ENCODE results near the gene HOXD3.

HOXD3 gene

GRCh38 chr2:176162911-176163671, 6.0 kb downstream of the HOXD3 start:
- no peak for DNase-seq (ENCODE audit: low spot score)

GRCh38 chr2:176163672-176164056, 6.6 kb downstream of the HOXD3 start:
- DNase-seq (ENCODE audit: low spot score), result no peak

GRCh38 chr2:176164201-176164600, 7.1 kb downstream of the HOXD3 start:
- DNase-seq (ENCODE audit: low spot score), result no peak

- DNase-seq (ENCODE audit: low spot score), result no peak
These were observed 7.7 kb downstream of the HOXD3 start for GRCh38 chr2:176164611-176165369.

DNA sequence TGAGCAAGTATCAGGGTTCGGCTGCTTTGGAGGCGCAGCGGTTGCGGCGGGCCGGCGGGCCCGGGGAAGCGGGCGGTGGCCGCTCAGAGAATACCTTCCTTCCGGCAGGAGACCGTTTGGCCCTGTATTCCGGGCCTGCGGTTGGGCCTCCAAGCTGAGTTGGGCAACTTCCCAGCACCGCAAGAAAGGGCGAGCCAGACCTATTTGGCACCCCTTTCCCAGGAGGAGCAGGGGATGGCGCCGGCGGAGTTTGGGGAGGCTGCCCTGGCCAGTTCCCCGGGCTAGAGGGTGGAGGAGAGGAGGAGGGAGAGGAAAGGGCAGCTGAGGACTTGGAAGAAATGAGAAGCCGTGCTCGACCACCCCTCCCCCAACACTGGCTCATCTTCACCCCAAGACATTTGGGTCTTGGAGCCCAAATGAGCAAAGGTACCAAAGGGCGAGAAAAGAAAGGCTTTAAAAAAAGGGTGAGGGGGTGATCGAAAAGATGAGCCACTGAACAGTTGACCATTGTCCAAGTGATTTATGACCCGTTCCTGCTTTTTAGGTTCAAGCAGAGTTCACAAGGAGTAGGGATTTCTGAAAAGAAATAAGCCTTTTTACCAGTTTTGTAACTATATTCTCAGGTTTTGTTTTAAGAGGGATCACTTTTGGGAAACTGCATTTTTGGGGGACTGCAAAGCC, 8.4 kb downstream of the HOXD3 start:
- DNase-seq (ENCODE audit: low spot score), result no peak

DNA sequence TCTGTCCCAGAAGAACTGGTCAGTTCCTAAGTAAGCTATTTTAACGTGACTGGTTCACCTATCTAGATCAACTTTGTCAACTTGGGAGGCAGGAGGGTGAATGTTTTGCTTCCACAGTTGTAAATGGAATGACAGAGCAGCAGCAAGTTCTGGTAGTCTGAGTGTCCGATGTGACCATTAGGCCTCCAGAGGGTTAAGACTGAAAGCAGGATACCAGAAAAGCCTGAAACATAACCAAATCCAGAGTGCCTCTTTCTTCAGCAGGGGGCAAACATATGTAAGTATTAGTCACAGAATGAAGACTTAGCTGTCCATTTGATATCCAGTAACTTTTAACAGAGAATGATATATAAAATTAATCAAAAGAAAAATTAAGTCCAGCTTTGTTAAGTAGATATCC, 9.2 kb downstream of the HOXD3 start:
- no peak for DNase-seq (ENCODE audit: low spot score)

GRCh38 chr2:176167398-176167797, 10.3 kb downstream of the HOXD3 start:
- DNase-seq (ENCODE audit: low spot score), result no peak

GRCh38 chr2:176169181-176169580, 12.1 kb downstream of the HOXD3 start:
- DNase-seq (ENCODE audit: low spot score), result no peak

DNA sequence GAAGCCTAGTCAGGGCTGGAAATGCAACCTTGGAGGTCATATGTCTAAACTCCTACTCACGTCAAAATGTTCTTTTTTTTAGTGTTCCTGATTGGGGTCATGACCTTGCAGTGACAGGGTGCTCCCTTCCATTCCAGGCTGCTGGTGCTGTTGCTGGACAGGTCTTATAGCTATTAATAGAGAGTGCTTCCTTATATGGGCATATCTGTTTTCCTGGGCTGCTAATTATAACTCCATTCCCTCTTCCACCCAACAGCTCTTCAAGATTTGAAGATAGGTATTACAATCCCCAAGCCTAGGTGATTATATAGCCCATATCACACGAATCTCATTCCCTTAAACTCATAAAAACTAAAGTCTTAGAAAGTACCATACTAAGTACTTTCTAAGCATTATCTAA, 12.6 kb downstream of the HOXD3 start:
- no peak for DNase-seq (ENCODE audit: low spot score)

GRCh38 chr2:176170602-176171305, 13.6 kb downstream of the HOXD3 start:
- DNase-seq (ENCODE audit: low spot score), result no peak

GRCh38 chr2:176171351-176172006, 14.4 kb downstream of the HOXD3 start:
- no peak for DNase-seq (ENCODE audit: low spot score)

DNA sequence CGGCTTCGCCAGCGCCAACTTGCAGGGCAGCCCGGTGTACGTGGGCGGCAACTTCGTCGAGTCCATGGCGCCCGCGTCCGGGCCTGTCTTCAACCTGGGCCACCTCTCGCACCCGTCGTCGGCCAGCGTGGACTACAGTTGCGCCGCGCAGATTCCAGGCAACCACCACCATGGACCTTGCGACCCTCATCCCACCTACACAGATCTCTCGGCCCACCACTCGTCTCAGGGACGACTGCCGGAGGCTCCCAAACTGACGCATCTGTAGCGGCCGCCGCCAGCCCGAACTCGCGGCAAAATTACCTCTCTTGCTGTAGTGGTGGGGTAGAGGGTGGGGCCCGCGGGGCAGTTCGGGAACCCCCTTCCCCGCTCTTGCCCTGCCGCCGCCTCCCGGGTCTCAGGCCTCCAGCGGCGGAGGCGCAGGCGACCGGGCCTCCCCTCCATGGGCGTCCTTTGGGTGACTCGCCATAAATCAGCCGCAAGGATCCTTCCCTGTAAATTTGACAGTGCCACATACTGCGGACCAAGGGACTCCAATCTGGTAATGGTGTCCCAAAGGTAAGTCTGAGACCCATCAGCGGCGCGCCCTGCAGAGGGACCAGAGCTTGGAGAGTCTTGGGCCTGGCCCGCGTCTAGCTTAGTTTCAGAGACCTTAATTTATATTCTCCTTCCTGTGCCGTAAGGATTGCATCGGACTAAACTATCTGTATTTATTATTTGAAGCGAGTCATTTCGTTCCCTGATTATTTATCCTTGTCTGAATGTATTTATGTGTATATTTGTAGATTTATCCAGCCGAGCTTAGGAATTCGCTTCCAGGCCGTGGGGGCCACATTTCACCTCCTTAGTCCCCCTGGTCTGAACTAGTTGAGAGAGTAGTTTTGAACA, 15.1 kb downstream of the HOXD3 start:
- no peak for DNase-seq (ENCODE audit: low spot score)

- DNase-seq (ENCODE audit: low spot score), result no peak
These were observed 15.9 kb downstream of the HOXD3 start for GRCh38 chr2:176172895-176173566.

DNA sequence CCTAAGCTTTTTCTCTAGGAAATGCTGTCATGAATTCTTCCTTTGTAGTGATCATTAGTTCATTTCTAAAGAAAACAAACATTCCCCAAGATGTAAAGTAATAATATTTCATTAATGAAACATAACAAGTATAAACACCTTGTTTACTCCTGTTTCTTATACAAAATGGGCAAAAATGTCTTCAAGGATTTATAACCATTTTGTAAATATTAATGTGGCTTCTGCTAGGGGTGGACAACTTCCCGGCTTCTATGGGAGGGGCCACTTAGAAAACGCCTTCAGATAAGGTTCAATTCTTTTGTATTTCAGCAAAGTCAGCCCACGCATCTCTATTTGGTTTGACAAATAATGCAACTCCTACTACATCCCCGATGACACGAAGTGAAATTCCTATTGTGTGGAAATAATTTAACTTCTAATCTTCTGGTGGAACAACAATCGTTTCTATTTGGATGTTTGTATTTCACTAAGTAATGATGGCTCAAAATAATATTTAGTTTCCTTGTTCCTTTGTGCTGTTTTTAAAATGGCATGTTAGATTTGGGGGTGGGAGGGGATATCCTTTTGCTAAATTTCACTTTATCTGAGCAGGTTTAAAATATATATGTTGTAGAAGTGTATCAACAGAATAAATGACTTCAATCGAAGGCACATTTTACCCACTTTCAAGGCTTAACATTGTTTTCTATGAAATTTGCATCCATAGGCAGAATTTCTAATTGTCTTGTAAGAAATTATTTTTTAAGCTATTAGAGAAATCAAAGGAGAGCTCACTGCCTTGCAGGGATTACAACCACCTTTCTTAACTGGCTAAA, 16.7 kb downstream of the HOXD3 start:
- DNase-seq (ENCODE audit: low spot score), result no peak

DNA sequence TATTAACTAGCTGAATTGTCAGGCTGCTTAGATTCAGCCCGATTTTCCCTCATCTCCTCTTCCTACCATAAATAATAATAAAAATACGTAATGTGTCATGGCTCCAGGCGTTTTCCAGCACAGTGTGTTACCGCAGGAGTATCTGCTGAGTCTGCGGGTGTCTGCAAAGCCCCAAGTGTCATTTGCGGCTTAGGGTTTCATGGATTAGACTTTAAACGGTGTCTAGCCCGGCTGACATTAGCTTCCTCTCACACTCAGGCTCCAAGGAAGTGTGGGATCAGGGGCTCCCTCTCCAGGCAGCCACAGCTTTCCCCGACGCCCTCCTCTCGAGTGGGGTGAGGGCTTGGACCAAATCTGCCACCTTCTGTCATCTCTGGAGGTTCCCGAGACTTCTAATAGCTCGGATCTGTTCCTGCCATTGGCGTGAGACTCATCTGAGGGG, 17.3 kb downstream of the HOXD3 start:
- DNase-seq (ENCODE audit: low spot score), result no peak

DNA sequence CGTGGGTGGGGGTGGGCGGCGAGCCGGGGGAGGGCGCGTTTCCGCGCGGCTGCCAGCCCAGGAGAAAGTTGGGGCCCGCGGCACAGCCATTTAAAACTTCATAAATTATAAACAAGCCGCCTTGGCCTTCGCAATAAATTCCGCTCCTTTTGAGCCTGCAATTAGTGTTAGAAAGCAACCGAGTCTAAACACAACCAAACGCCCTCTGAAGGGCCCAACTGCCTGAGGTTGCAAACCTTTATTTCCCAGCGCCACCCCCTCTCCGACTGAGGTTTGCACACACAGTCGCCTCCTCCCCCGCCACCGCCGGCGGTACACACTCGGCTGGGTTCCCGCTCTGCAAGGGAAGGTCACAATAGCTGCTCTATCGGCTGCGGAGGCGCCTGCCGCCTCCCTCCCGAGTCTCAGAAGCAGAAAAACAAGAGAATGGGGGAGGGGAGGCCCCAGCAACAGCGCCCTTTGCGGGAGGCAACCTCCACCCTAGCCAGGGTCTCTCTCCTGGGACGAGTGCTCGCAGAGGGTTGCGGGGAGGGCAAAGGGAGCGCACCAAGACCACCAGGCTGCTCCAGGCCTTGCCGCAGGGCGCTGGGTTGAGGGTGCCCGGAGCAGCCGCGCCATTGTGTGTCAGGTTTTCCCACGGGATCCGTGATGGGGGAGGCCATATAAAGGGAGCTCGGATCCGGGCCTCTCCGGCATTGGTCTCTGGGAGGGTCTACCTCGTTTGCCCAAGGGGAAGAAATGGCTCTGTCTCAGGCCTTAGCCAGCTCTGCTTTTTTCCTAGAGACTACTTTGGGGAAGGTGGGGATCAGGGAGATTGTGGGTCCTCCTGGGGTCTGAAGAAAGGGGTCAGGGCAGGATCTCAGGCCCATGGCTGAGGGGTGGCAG, 18.0 kb downstream of the HOXD3 start:
- no peak for DNase-seq (ENCODE audit: low spot score)

DNA sequence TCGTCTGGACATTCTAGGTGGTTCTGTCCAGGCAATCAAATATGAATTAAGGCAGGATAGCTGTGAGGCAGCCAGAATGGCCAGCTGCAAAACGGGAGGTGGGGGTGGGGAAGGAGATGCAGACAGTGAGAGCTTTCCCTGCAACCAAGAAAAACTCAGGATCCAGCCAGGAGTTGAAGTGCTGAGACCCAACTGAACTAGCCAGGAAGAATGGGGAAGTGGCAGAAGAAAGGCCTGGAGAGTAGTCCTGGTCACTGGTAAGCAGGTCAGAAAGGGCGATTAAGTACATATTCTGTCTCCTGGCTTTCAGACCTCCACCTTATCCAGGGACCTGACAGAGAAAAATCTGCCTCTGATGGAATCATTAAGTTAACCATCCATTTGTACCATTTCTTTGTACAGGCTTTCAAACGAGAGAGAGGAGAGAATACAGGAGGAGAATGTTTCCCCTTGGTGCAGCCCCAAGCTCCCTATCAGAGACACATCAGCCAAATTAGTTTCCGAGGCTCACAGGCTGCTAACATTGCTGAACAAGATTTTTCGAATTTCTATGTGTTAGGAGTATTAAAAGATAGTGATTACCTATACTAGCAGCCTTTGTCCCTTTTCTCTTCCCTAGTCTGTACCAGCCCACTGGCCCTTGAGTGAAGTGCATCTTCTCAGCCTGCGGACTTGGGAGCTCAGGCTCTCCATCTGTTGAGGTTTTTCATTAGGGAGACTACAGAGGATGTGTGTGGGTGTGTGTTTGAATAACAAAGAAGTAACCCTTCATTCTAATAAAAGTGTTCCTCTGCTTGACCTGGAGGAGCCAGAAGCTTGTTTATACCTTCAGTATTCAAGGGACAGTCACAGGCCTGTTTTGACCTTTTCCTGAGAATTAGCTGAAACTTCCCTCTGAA, 18.9 kb downstream of the HOXD3 start:
- no peak for DNase-seq (ENCODE audit: low spot score)

All from germinal center (tissue), 1 donor.